ENCODE measurements around the gene ALDOC.

GRCh38 chr17:28529013-28529400 lies 47.7 kb downstream of the ALDOC start:
- no peak for TF ChIP-seq CTCF (IDR thresholded peaks at IDR 0.05; ENCODE audit: low read length)
- TF ChIP-seq EZH2phosphoT487 (IDR thresholded peaks at IDR 0.05; ENCODE audit: low read length): no peak
- TF ChIP-seq EZH2 (optimal IDR thresholded peaks at IDR 0.05; ENCODE audit: low read depth, low read length): no peak
